ENCODE data around the gene LTBP1. TPM values are rescaled to one million over a fixed set of nuclear protein-coding genes. Genes with fewer than 3 reads are reported as not detected.
A peak's percentile ranks its signal among the peaks of the same experiment; 100 is the strongest.

The LTBP1 gene
- total RNA-seq, 2 experiments from 2014 or later = 0.37 to 0.50 TPM

GRCh38 chr2:33268246-33268831 lies 321.6 kb downstream of the LTBP1 start:
- H3K4me3 Mint-ChIP-seq = no peak overlapping the region
- ATAC-seq (no peak), DNase-seq (no peak)
- H3K4me1 Mint-ChIP-seq = peaks cover 21% of the 10 kb centered on the region
- CTCF ChIA-PET = interaction anchor here (1.5 kb wide), 1 partner anchor 104 kb away, joined by 4 read pairs; no protein-coding TSS in a partner anchor
- H3K9me3 Mint-ChIP-seq (ENCODE audit: low read depth) = no peaks in the 10 kb centered on the region
- peaks cover 29% of the 10 kb centered on the region for H3K27me3 Mint-ChIP-seq
- no peak overlapping the region for H3K27ac Mint-ChIP-seq
- peaks cover 1% of the 10 kb centered on the region for H3K36me3 Mint-ChIP-seq

GRCh38 chr2:33272001-33272400 lies 325.2 kb downstream of the LTBP1 start:
- Mint-ChIP-seq H3K27me3 (peaks cover 44% of the 10 kb centered on the region), H3K27ac (no peak overlapping the region), H3K36me3 (peaks cover 1% of the 10 kb centered on the region), H3K4me3 (no peak overlapping the region), H3K9me3 (ENCODE audit: low read depth) (no peaks in the 10 kb centered on the region), H3K4me1 (peaks cover 29% of the 10 kb centered on the region)
- DNase-seq = peak; percentile 66
- CTCF ChIA-PET = no interaction called here
- peak; percentile 82 for ATAC-seq

GRCh38 chr2:33273479-33273878 lies 326.7 kb downstream of the LTBP1 start:
- no peak for ATAC-seq
- H3K27ac Mint-ChIP-seq = no peak overlapping the region
- H3K36me3 Mint-ChIP-seq = no peaks in the 10 kb centered on the region
- H3K27me3 Mint-ChIP-seq = peaks cover 51% of the 10 kb centered on the region
- H3K4me3 Mint-ChIP-seq = no peak overlapping the region
- no peaks in the 10 kb centered on the region for H3K9me3 Mint-ChIP-seq (ENCODE audit: low read depth)
- peaks cover 29% of the 10 kb centered on the region for H3K4me1 Mint-ChIP-seq
- CTCF ChIA-PET = no interaction called here
- DNase-seq = no peak

- DNase-seq (no peak), ATAC-seq (no peak)
- CTCF ChIA-PET = no interaction called here
- Mint-ChIP-seq H3K27ac (no peak overlapping the region), H3K4me3 (no peak overlapping the region), H3K27me3 (peaks cover 52% of the 10 kb centered on the region), H3K9me3 (ENCODE audit: low read depth) (no peaks in the 10 kb centered on the region), H3K4me1 (peaks cover 29% of the 10 kb centered on the region), H3K36me3 (no peaks in the 10 kb centered on the region)
Measured at GRCh38 chr2:33274524-33274923, 327.8 kb downstream of the LTBP1 start.

- H3K27me3 Mint-ChIP-seq = peaks cover 55% of the 10 kb centered on the region
- H3K36me3 Mint-ChIP-seq = no peaks in the 10 kb centered on the region
- CTCF ChIA-PET = no interaction called here
- H3K27ac Mint-ChIP-seq = no peak overlapping the region
- H3K4me3 Mint-ChIP-seq = no peak overlapping the region
- peak; percentile 66 for ATAC-seq
- DNase-seq = peak; percentile 65
- H3K4me1 Mint-ChIP-seq = peaks cover 29% of the 10 kb centered on the region
- H3K9me3 Mint-ChIP-seq (ENCODE audit: low read depth) = no peaks in the 10 kb centered on the region
Measured at GRCh38 chr2:33275689-33276444, 329.1 kb downstream of the LTBP1 start.

GRCh38 chr2:33277002-33277426 lies 330.3 kb downstream of the LTBP1 start:
- DNase-seq (no peak), ATAC-seq (no peak)
- no peaks in the 10 kb centered on the region for H3K36me3 Mint-ChIP-seq
- H3K27ac Mint-ChIP-seq = no peak overlapping the region
- CTCF ChIA-PET = no interaction called here
- H3K27me3 Mint-ChIP-seq = peaks cover 56% of the 10 kb centered on the region
- no peak overlapping the region for H3K4me3 Mint-ChIP-seq
- H3K9me3 Mint-ChIP-seq (ENCODE audit: low read depth) = no peaks in the 10 kb centered on the region
- H3K4me1 Mint-ChIP-seq = peaks cover 18% of the 10 kb centered on the region

GRCh38 chr2:33278245-33278943 lies 331.6 kb downstream of the LTBP1 start:
- Mint-ChIP-seq H3K27ac (no peak overlapping the region), H3K27me3 (peaks cover 49% of the 10 kb centered on the region), H3K36me3 (no peaks in the 10 kb centered on the region), H3K9me3 (ENCODE audit: low read depth) (no peaks in the 10 kb centered on the region), H3K4me3 (no peak overlapping the region), H3K4me1 (peaks cover 8% of the 10 kb centered on the region)
- CTCF ChIA-PET = no interaction called here
- no peak for ATAC-seq
- no peak for DNase-seq

GRCh38 chr2:33284287-33284686 lies 337.5 kb downstream of the LTBP1 start:
- Mint-ChIP-seq H3K4me1 (no peaks in the 10 kb centered on the region), H3K36me3 (no peaks in the 10 kb centered on the region)
- CTCF ChIA-PET = no interaction called here

GRCh38 chr2:33287507-33288005 lies 340.8 kb downstream of the LTBP1 start:
- DNase-seq = no peak
- CTCF ChIA-PET = no interaction called here
- Mint-ChIP-seq H3K27me3 (peaks cover 48% of the 10 kb centered on the region), H3K4me3 (no peak overlapping the region), H3K36me3 (no peaks in the 10 kb centered on the region), H3K27ac (no peak overlapping the region), H3K4me1 (no peaks in the 10 kb centered on the region), H3K9me3 (ENCODE audit: low read depth) (no peaks in the 10 kb centered on the region)
- no peak for ATAC-seq

More at GRCh38 chr2:33284287-33284686, 337.5 kb downstream of the LTBP1 start:
- DNase-seq = no peak
- no peak overlapping the region for H3K27ac Mint-ChIP-seq
- no peak for ATAC-seq
- peaks cover 43% of the 10 kb centered on the region for H3K27me3 Mint-ChIP-seq
- no peaks in the 10 kb centered on the region for H3K9me3 Mint-ChIP-seq (ENCODE audit: low read depth)
- no peak overlapping the region for H3K4me3 Mint-ChIP-seq

- H3K27ac Mint-ChIP-seq = no peak overlapping the region
- DNase-seq (no peak), ATAC-seq (no peak)
- H3K4me3 Mint-ChIP-seq = no peak overlapping the region
- H3K36me3 Mint-ChIP-seq = no peaks in the 10 kb centered on the region
- peaks cover 52% of the 10 kb centered on the region for H3K27me3 Mint-ChIP-seq
- CTCF ChIA-PET = no interaction called here
- H3K4me1 Mint-ChIP-seq = no peaks in the 10 kb centered on the region
- no peaks in the 10 kb centered on the region for H3K9me3 Mint-ChIP-seq (ENCODE audit: low read depth)
Measured at GRCh38 chr2:33288011-33288410, 341.3 kb downstream of the LTBP1 start.

GRCh38 chr2:33289961-33290360 lies 343.2 kb downstream of the LTBP1 start:
- ATAC-seq (no peak), DNase-seq (no peak)
- no peaks in the 10 kb centered on the region for H3K9me3 Mint-ChIP-seq (ENCODE audit: low read depth)
- CTCF ChIA-PET = no interaction called here
- peaks cover 48% of the 10 kb centered on the region for H3K27me3 Mint-ChIP-seq
- H3K36me3 Mint-ChIP-seq = no peaks in the 10 kb centered on the region
- H3K4me3 Mint-ChIP-seq = no peak overlapping the region
- no peak overlapping the region for H3K27ac Mint-ChIP-seq
- H3K4me1 Mint-ChIP-seq = no peaks in the 10 kb centered on the region

- Mint-ChIP-seq H3K4me3 (no peak overlapping the region), H3K9me3 (ENCODE audit: low read depth) (no peaks in the 10 kb centered on the region), H3K4me1 (no peaks in the 10 kb centered on the region), H3K27ac (no peak overlapping the region), H3K27me3 (peaks cover 45% of the 10 kb centered on the region), H3K36me3 (no peaks in the 10 kb centered on the region)
- CTCF ChIA-PET = no interaction called here
- ATAC-seq (no peak), DNase-seq (no peak)
Measured at GRCh38 chr2:33291278-33292013, 344.7 kb downstream of the LTBP1 start.

- Mint-ChIP-seq H3K27me3 (peaks cover 45% of the 10 kb centered on the region), H3K4me1 (no peaks in the 10 kb centered on the region), H3K36me3 (no peaks in the 10 kb centered on the region), H3K9me3 (ENCODE audit: low read depth) (no peaks in the 10 kb centered on the region), H3K27ac (no peak overlapping the region), H3K4me3 (no peak overlapping the region)
- no peak for DNase-seq
- CTCF ChIA-PET = no interaction called here
- no peak for ATAC-seq
Measured at GRCh38 chr2:33292063-33292462, 345.3 kb downstream of the LTBP1 start.
